ENCODE data around the gene HECTD4.
"Not testable (repeated sequence)": the region's sequence is repeated elsewhere in the genome, so short reads cannot be mapped to it uniquely, and the experiment has no call there.

The HECTD4 gene

GRCh38 chr12:112244902-112245301 lies 137.3 kb downstream of the HECTD4 start:
- not testable (repeated sequence) for DNase-seq

- no peak for DNase-seq
Observed at GRCh38 chr12:112243255-112244110, 138.7 kb downstream of the HECTD4 start.

- DNase-seq = no peak
Observed at GRCh38 chr12:112241176-112241575, 141.1 kb downstream of the HECTD4 start.

GRCh38 chr12:112239881-112240280 lies 142.3 kb downstream of the HECTD4 start:
- DNase-seq = no peak

GRCh38 chr12:112239020-112239419 lies 143.2 kb downstream of the HECTD4 start:
- DNase-seq = no peak

- no peak for DNase-seq
Observed at GRCh38 chr12:112238441-112238840, 143.8 kb downstream of the HECTD4 start.

GRCh38 chr12:112236786-112237185 lies 145.4 kb downstream of the HECTD4 start:
- DNase-seq = no peak

- DNase-seq = no peak
Observed at GRCh38 chr12:112236386-112236785, 145.8 kb downstream of the HECTD4 start.

GRCh38 chr12:112234303-112234702 lies 147.9 kb downstream of the HECTD4 start:
- DNase-seq = no peak

- no peak for DNase-seq
Observed at GRCh38 chr12:112233242-112233641, 149.0 kb downstream of the HECTD4 start.

GRCh38 chr12:112230136-112230535 lies 152.1 kb downstream of the HECTD4 start:
- no peak for DNase-seq

- DNase-seq = no peak
Observed at GRCh38 chr12:112226768-112227167, 155.5 kb downstream of the HECTD4 start.

GRCh38 chr12:112220628-112221027 lies 161.6 kb downstream of the HECTD4 start:
- not testable (repeated sequence) for DNase-seq

- no peak for DNase-seq
Observed at GRCh38 chr12:112219195-112219594, 163.0 kb downstream of the HECTD4 start.

- no peak for DNase-seq
Observed at GRCh38 chr12:112218150-112218549, 164.1 kb downstream of the HECTD4 start.

- DNase-seq = no peak
Observed at GRCh38 chr12:112217647-112218046, 164.6 kb downstream of the HECTD4 start.

GRCh38 chr12:112216223-112216622 lies 166.0 kb downstream of the HECTD4 start:
- no peak for DNase-seq

GRCh38 chr12:112214064-112214463 lies 168.2 kb downstream of the HECTD4 start:
- DNase-seq = no peak

- DNase-seq = no peak
Observed at GRCh38 chr12:112208301-112208910, 173.8 kb downstream of the HECTD4 start.

GRCh38 chr12:112207397-112207924 lies 174.8 kb downstream of the HECTD4 start:
- DNase-seq = no peak

- no peak for DNase-seq
Observed at GRCh38 chr12:112206944-112207343, 175.3 kb downstream of the HECTD4 start.

GRCh38 chr12:112199136-112199535 lies 183.1 kb downstream of the HECTD4 start:
- DNase-seq = no peak

GRCh38 chr12:112198120-112198733 lies 184.0 kb downstream of the HECTD4 start:
- DNase-seq = no peak

All from SIG-M5 (cell line).